Omental fat pad (tissue), 4 donors: Measurements from ENCODE around the gene NIPAL1. TPM values are rescaled to one million over a fixed set of nuclear protein-coding genes. Genes with fewer than 3 reads are reported as not detected.

Experiments
- ATAC-seq: fragments of 150-250 bp; one replicate; pipeline ENCODE4 v1.9.1; 2016; ENCODE audit warnings: mild to moderate bottlenecking, moderate library complexity; ENCODE audit not compliant: low FRiP score
- DNase-seq: peaks from one replicate; pipeline ENCODE4 v3.0.0-alpha.2; 2019; ENCODE audit warnings: low spot score
- CTCF ChIP-seq, 3 donors: fragments of 450-650 bp; IDR thresholded peaks; one replicate each; pipeline ENCODE4 v1.5.1; 2016 to 2017; ENCODE audit warnings: antibody characterized with exemption in 3 of 3, mild to moderate bottlenecking in 3 of 3, moderate library complexity in 2 of 3
- total RNA-seq, 4 donors: library from RNA; depleted of rRNA; stranded (reverse); fragments of >200 nt; gene quantifications; one replicate each; pipeline ENCODE4 v1.1.0, GENCODE V29; 2016

Gene NIPAL1
- total RNA-seq, 4 donors from 2014 or later = 0.50 to 6.5 (median 1.1) TPM; not detected in 1

GRCh38 chr4:48025005-48025404 lies 8.4 kb downstream of the NIPAL1 start:
- no peak for TF ChIP-seq CTCF (IDR thresholded peaks at IDR 0.05)
- ATAC-seq (peak; percentile 48), DNase-seq (no peak)

- ATAC-seq (no peak), DNase-seq (no peak)
- no peak for TF ChIP-seq CTCF (IDR thresholded peaks at IDR 0.05)
These were observed 11.1 kb downstream of the NIPAL1 start for GRCh38 chr4:48027653-48028052.

GRCh38 chr4:48028696-48029095 lies 12.1 kb downstream of the NIPAL1 start:
- no peak for ATAC-seq
- no peak for TF ChIP-seq CTCF (IDR thresholded peaks at IDR 0.05)
- no peak for DNase-seq

GRCh38 chr4:48030470-48030869 lies 13.9 kb downstream of the NIPAL1 start:
- no peak for TF ChIP-seq CTCF (IDR thresholded peaks at IDR 0.05)
- DNase-seq = no peak
- no peak for ATAC-seq

- no peak for ATAC-seq
- no peak for DNase-seq
These were observed 15.4 kb downstream of the NIPAL1 start for GRCh38 chr4:48031802-48032525.

GRCh38 chr4:48032721-48033120 lies 16.1 kb downstream of the NIPAL1 start:
- TF ChIP-seq CTCF (IDR thresholded peaks at IDR 0.05) = no peak
- ATAC-seq (no peak), DNase-seq (no peak)

More at GRCh38 chr4:48031802-48032525, 15.4 kb downstream of the NIPAL1 start:
- TF ChIP-seq CTCF (IDR thresholded peaks at IDR 0.05) = no peak

- no peak for TF ChIP-seq CTCF (IDR thresholded peaks at IDR 0.05)
- no peak for ATAC-seq
- no peak for DNase-seq
These were observed 16.8 kb downstream of the NIPAL1 start for GRCh38 chr4:48033412-48033811.
